Neural progenitor cell (in vitro differentiated cells): ENCODE measurements around the gene NKX2-1.

Experiments used
- CTCF ChIP-seq: fragments of 200-600 bp; sonication (generic); IDR thresholded peaks from 2 replicates; pipeline ENCODE4 v1.5.1; 2017; ENCODE audit warnings: antibody characterized with exemption, mild to moderate bottlenecking
- EZH2 ChIP-seq: fragments of 200-600 bp; sonication (generic); IDR thresholded peaks from 2 replicates; pipeline ENCODE4 v1.6.1; 2017; ENCODE audit warnings: antibody characterized with exemption, mild to moderate bottlenecking, moderate library complexity
- EZH2phosphoT487 ChIP-seq: fragments of 200-600 bp; sonication (generic); IDR thresholded peaks from 2 replicates; pipeline ENCODE4 v1.6.1; 2017; ENCODE audit warnings: antibody characterized with exemption

GRCh38 chr14:36515896-36516718, 3.9 kb downstream of the NKX2-1 start:
- TF ChIP-seq CTCF (no peak), EZH2 (peak; percentile 85), EZH2phosphoT487 (peak; percentile 76)
